ENCODE results near the gene SH2B3.
A peak's percentile ranks its signal among the peaks of the same experiment; 100 is the strongest.

Gene SH2B3

GRCh38 chr12:111428728-111429175 lies 23.0 kb downstream of the SH2B3 start:
- no peak for DNase-seq (ENCODE audit: low spot score)

GRCh38 chr12:111429828-111430432 lies 24.2 kb downstream of the SH2B3 start:
- no peak for DNase-seq (ENCODE audit: low spot score)

DNA sequence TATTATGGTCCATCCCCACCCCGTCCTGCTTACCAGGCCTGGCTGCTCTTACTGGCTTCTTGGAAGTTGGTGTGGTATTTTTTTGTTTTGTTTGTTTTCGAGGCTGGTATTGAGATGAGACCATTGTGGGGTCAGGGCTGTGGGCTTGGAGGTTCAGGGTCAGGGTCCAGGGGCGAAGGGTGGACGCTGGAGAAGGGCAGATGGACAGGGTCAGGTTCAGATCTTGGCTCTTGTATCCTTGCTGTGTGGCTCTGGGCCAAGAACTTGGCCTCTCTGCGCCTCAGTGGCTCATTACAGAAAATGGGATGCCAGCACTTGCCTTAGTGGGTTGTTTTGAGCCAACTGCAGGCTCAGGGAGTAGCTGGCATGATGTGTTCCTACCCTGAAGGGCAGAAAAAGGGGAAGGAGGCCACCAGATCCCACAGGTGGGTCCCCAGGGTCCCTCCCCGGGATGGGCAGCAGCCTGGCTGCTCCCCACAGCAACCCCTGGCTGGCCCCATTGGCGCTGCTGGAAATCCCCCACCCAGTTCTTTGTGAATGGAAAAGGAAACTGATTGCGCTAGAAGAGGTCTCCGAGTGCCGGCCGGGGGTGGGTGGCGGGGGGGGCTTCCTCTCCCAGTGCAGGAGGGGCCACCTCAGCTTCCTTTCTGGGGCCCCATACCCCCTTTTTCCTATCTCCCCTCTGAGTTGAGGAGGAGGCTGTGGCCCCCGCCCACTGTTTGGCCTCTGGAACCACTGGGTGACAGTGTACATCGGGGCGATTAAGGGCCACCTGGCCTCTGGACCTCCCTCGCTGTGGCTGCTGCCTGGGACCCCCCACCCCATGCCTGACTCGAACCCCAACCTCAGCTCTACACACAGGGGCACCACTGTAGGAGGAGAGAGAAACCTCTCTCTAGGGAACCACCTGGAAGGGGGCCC lies 25.0 kb downstream of the SH2B3 start:
- no peak for DNase-seq (ENCODE audit: low spot score)

GRCh38 chr12:111431772-111432171 lies 26.0 kb downstream of the SH2B3 start:
- no peak for DNase-seq (ENCODE audit: low spot score)

GRCh38 chr12:111434049-111434448 lies 28.3 kb downstream of the SH2B3 start:
- DNase-seq (ENCODE audit: low spot score): no peak

- DNase-seq (ENCODE audit: low spot score): no peak
Observed at GRCh38 chr12:111434680-111435338, 29.1 kb downstream of the SH2B3 start.

- DNase-seq (ENCODE audit: low spot score): no peak
Observed at GRCh38 chr12:111435661-111436201, 30.0 kb downstream of the SH2B3 start.

DNA sequence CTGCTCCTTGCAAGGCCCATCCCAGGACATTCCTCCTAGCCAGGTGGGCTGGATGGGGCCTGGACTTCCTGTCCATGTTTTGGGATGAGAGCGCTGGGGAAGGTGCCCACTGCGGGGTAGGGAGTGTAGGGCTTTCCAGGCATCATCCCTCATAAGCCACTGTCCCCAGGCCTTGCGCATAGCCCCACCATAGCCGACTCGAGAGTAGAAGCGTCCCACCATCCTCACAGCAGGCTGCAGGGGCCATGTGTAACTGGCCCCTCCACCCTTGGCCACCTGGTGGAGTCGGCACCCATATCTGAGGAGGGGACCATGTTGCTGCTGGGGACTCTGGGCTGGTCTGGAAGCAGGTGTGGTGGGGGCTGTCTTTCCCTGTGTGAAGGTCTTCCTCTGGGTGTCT lies 30.5 kb downstream of the SH2B3 start:
- DNase-seq (ENCODE audit: low spot score): no peak

GRCh38 chr12:111436811-111437210 lies 31.1 kb downstream of the SH2B3 start:
- DNase-seq (ENCODE audit: low spot score): no peak

- peak; percentile 69 for DNase-seq (ENCODE audit: low spot score)
Observed at GRCh38 chr12:111437816-111438454, 32.2 kb downstream of the SH2B3 start.

- no peak for DNase-seq (ENCODE audit: low spot score)
Observed at GRCh38 chr12:111438481-111438880, 32.8 kb downstream of the SH2B3 start.

- no peak for DNase-seq (ENCODE audit: low spot score)
Observed at GRCh38 chr12:111439657-111440151, 34.0 kb downstream of the SH2B3 start.

- no peak for DNase-seq (ENCODE audit: low spot score)
Observed at GRCh38 chr12:111440152-111440551, 34.4 kb downstream of the SH2B3 start.

GRCh38 chr12:111440631-111441030 lies 34.9 kb downstream of the SH2B3 start:
- no peak for DNase-seq (ENCODE audit: low spot score)

GRCh38 chr12:111441107-111441928 lies 35.6 kb downstream of the SH2B3 start:
- DNase-seq (ENCODE audit: low spot score): no peak

DNA sequence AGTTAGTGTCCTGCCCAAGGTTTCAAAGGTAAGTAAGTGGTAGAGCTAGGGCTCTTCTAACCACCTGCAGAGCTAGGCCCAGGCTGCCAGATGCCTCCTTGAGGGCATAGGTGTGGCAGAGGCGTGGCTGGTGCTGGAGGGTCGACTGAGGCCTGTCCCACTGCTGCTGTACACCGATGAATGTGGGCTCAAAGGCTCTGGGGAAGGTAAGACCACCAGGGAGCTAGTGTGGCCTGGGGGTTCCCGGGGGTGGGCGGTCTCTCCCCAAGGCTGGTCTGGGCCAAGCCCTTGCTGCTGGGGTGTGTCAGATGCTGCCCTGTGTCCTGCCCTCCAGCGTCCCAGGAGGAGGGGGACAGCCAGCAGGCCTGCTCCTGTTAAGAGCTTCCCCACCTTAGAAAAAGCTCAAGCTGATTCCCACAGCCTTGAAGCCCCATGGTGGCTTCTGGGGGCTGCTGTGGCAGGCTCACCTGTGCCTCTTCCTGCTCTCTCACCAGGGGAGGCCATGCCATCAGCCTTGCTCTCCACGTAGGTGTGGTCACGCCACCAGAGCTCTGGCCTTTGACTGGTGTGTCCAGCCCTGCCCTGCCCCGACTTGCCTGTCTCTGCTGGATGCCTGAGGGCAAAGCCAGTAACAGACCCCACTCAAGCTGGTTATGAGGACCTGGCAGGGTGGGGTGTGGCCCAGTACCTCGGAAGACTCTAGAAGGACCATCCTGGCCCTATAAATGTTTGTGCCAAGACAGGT lies 36.8 kb downstream of the SH2B3 start:
- DNase-seq (ENCODE audit: low spot score): no peak

DNA sequence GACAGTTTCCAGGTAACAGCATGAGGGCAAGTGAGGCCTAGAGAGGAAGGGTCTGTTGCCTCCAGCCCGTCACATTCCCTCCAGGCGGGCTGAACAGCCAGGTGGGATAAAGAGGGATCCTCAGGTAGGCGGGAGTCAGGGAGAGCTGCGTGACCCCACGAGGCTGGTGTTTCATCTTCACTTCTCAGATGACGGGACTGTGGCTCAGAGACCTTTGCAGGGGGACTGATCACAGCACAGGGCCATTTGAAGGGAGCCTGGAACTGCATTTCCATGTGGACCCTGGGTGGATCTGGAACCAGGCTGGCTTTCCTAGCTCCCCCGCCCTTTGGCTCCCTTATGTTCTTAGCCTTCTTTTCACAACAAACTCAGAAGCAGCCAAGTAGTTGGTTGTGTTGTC lies 37.4 kb downstream of the SH2B3 start:
- no peak for DNase-seq (ENCODE audit: low spot score)

DNA sequence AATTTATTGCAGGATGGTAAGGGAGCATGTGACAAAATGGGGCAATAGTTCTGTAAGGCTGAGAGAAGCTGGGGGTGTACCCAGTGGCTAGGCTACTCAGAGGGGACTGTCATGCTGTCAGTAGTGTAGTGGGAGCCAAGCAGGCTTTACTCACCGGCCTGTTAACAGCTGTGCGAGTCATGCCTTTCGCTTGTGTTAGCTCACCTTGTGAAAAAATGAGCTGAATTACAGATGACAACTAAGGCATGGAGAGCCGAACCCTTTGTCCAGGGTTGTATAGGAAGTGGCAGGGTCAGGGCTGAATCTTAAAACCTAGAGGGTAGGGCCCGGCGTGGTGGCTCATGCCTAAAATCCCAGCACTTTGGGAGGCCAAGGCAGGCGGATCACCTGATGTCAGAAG lies 37.9 kb downstream of the SH2B3 start:
- DNase-seq (ENCODE audit: low spot score): no peak

DNA sequence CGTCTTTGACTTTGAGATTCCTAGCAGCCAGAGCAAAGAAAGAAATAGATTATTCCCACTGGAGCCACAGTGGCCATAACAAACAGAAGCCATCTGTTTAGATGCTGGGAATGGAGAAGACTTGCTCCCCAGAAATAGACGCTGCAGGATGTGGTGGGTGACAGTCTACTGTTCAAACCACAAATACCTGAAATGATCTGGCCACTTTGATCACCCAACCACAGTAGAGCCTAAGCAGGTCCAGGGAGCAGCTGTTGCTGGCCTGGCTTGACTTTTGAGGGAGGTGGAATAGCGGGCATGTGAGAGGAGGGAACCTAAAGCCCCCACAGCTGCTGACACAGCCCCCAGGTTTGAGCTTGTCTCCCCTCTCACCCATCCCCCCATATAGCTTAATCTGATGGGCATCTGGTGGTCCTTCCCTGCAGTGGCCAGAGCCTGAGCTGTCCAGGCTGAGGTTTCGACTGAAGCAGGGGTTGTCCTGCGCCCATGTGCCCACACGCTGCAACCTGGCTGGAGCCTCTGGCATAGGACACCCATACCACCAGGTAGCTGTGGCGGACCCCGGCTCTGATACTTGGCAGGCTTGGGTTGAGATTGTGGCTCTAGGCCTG lies 38.7 kb downstream of the SH2B3 start:
- DNase-seq (ENCODE audit: low spot score): no peak

All from hepatic stellate cell (primary cell).